Mammary epithelial cell (primary cell): Measurements from ENCODE around the gene IER5L.

ENCODE experiments used
- CTCF ChIP-seq, 2 donors: IDR thresholded peaks in 1 of 2; conservative IDR thresholded peaks in 1 of 2; 2 replicates each; pipeline ENCODE4 v1.5.1; 2011 to 2012; ENCODE audit warnings: inconsistent platforms in 2 of 2, low read length in 2 of 2, mild to moderate bottlenecking in 2 of 2, control low read depth in 1 of 2, low read depth in 1 of 2; ENCODE audit not compliant: insufficient read depth in 1 of 2; ENCODE audit errors: extremely low read depth in 1 of 2
- EZH2 ChIP-seq: IDR thresholded peaks from 2 replicates; pipeline ENCODE4 v1.6.1; 2012; ENCODE audit warnings: low read length, inconsistent platforms, borderline replicate concordance

- TF ChIP-seq CTCF (conservative IDR thresholded peaks at IDR 0.05 in 1 of 2, IDR thresholded peaks at IDR 0.05 in 1 of 2; ENCODE audit: extremely low read depth in 1 of 2, insufficient read depth in 1 of 2, low read depth in 1 of 2, low read length in 2 of 2) (no peak), EZH2 (no peak)
Measured at GRCh38 chr9:129163753-129164152, 14.3 kb downstream of the IER5L start.
